GM10248 (cell line): ENCODE measurements around the gene SSBP1.
A peak's percentile ranks its signal among the peaks of the same experiment; 100 is the strongest.

Experiments
- CTCF ChIA-PET: fragments of 300-600 bp; sonication (Branson Sonifier 250); formaldehyde crosslinking; extraction: SDS; loops from one replicate; lab custom pipeline; 2021; ENCODE audit warnings: antibody characterized with exemption; lab: Yijun Ruan, JAX
- POLR2A ChIA-PET: fragments of 350-650 bp; sonication (Branson Sonifier 250); formaldehyde crosslinking; extraction: SDS; loops from one replicate; lab custom pipeline; 2020; ENCODE audit warnings: antibody characterized with exemption; lab: Yijun Ruan, JAX
- DNase-seq: peaks from one replicate; pipeline ENCODE4 v3.0.0; 2012; ENCODE audit errors: extremely low spot score
- TF ChIP-seq, protein P1 (sequence below): IDR thresholded peaks from 2 replicates; pipeline ENCODE4 v1.5.1; 2012; ENCODE audit warnings: mild to moderate bottlenecking, low read depth; ENCODE audit errors: extremely low read depth, missing control alignments, control extremely low read depth

Gene SSBP1

DNA sequence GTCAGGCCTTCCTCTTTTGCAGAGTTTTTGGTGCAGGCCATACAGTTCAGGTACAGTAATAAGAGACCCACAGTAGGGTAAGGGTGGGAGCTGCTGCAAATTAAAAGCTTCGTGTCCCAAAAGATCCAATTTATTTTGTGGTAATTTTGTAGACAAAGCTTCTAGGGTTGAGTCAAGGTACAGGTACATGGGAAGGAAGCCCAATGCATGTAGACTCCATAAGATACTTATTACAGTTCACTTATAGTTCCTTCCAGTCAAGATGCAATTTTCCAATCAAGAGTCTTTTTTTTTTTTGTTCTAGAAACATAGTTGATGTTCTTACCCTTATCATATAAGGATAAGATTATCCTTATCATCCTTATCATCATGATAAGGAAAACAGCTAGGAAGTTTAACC, 38.2 kb downstream of the SSBP1 start, which contains the start of gene TAS2R4:
TSS of gene TAS2R4 (plus strand) at position 301 of the 400 bp plus-strand sequence. CDS start 1,815 bp downstream, outside the sequence.
- CTCF ChIA-PET, result interaction anchor here (1.2 to 2.7 kb wide), 3 partner anchors 8 to 39 kb away, joined by 3 to 18 read pairs (median 4); no protein-coding TSS in a partner anchor
- TF ChIP-seq, protein P1, sequence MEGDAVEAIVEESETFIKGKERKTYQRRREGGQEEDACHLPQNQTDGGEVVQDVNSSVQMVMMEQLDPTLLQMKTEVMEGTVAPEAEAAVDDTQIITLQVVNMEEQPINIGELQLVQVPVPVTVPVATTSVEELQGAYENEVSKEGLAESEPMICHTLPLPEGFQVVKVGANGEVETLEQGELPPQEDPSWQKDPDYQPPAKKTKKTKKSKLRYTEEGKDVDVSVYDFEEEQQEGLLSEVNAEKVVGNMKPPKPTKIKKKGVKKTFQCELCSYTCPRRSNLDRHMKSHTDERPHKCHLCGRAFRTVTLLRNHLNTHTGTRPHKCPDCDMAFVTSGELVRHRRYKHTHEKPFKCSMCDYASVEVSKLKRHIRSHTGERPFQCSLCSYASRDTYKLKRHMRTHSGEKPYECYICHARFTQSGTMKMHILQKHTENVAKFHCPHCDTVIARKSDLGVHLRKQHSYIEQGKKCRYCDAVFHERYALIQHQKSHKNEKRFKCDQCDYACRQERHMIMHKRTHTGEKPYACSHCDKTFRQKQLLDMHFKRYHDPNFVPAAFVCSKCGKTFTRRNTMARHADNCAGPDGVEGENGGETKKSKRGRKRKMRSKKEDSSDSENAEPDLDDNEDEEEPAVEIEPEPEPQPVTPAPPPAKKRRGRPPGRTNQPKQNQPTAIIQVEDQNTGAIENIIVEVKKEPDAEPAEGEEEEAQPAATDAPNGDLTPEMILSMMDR, result no peak
- POLR2A ChIA-PET, result no interaction called here
- DNase-seq, result no peak

DNA sequence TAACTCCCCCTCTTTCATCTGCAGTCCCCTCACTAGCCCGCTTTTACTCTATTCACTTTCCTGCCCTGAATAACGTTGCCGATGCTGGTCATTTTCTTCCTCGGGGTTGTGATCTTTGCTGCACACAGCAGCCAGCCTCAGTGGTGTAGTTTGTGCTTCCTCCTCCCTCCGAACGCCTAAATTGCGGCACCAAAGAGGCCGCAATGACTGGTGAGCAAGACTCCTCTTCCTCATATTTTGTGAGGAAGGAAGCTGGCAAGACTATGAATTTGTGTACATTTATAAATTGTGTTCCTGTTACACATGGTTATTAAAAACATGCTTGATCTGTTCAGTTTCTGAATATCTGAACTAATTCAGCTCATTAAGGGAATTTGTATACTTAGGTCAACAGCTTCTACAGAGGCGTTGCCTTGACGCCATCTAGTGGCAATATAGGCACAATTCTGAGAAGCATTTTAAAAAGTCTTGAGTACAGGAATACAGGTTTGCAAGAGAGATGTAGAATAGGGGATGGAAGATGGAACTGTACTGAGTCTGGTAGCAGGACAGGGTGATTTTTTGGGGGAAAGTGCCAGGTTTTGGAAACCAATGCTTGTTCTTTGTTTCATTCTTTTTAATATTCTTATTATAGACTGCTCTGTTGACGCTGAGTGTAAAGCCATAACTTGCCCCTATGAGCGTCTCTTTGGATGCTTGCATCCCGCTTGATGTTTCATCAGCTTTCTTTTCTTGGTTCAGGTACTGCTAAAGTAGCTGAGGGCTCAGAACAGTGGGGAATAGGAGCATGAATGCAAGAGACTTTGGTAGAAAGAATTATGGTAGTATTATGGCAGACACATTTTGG, 47.8 kb downstream of the SSBP1 start:
- DNase-seq, result peak; percentile 62
- TF ChIP-seq, protein P1, result peak; percentile 85
- CTCF ChIA-PET, result interaction anchor here (0.6 to 5.4 kb wide), 41 partner anchors 9 to 378 kb away, joined by 3 to 68 read pairs (median 4); partner anchors contain the start of genes SSBP1, TAS2R3 and TAS2R4
- POLR2A ChIA-PET, result no interaction called here

DNA sequence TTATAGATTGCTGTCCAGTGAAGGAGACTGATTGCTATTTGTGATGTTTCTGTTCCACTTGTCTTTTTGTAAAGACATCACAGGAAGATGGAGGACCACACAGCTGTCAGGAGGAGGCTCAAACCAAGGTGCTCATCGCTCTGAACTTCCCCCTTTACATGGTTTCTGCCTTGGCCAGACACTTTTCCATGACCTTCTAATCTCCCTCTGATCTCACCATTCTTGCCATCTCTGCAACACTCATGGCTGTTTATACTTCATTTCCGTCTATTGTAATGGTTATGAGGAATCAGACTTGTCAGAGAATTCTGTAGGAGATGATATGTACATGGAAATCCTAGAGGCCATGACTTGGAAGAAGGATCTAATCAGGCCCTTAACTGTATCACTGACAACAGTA, 50.1 kb downstream of the SSBP1 start:
- ChIA-PET POLR2A (no interaction called here), CTCF (interaction anchor here (1.2 to 1.5 kb wide), 3 partner anchors 8 to 1270 kb away, joined by 3 read pairs; partner anchors contain the start of gene SSBP1)
- TF ChIP-seq, protein P1, result no peak
- no peak for DNase-seq

DNA sequence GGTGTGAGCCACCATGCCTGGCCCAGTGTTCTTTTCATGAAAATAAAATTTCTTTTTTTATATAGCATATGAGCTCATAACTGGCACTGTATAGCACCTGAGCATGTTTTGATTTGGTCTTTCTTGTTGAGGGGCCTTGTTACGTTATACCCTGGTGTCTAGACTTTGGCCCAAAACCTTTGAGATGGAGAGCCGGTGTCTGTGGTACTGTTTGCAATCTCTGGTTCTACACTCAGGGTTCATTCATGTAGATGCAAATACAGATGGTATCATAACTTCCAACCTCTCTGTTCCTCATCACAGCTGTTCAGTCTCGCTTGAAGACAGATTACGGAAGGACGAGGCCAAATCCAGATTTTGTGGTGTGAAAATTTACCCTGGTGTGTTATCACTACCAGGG, 51.8 kb downstream of the SSBP1 start, which contains the start of gene TAS2R5:
TSS of gene TAS2R5 (plus strand) at position 301 of the 400 bp plus-strand sequence. CDS start 145 bp downstream, outside the sequence.
- ChIA-PET CTCF (interaction anchor here (1.2 to 2.7 kb wide), 2 partner anchors 136 to 140 kb away, joined by 3 to 7 read pairs; no protein-coding TSS in a partner anchor), POLR2A (interaction anchor here (0.6 kb wide), 1 partner anchor 89 kb away, joined by 3 read pairs; no protein-coding TSS in a partner anchor)
- TF ChIP-seq, protein P1, result no peak

DNA sequence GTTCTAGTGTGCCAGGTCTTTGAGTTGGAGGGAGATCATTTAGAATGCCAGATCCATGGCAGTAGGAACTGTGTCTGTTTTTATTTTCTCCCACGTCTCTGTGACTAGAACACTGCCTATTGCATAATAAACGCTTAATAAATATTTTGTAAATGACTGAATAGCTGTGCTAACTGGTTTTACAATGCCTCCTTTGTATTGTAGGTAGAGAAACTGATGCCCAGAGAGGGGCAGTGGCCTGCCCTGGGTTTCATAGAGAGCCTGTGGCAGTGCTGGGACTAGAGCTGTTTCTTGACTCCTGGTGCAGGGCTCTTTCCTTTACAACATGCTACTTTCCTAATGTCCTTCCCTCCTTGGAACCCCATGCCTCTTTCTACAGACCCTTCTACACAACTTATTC, 54.4 kb downstream of the SSBP1 start:
- no peak for DNase-seq
- TF ChIP-seq, protein P1, result no peak
- POLR2A ChIA-PET, result no interaction called here
- CTCF ChIA-PET, result no interaction called here

More for the DNA sequence above, 51.8 kb downstream of the SSBP1 start, which contains the start of gene TAS2R5:
- no peak for DNase-seq
